ENCODE results near the gene GLIS1.

GLIS1 gene

GRCh38 chr1:53716150-53716549 is 22.8 kb downstream of the GLIS1 start:
- no peak for DNase-seq

- DNase-seq: no peak
These were observed 23.5 kb downstream of the GLIS1 start for GRCh38 chr1:53715478-53715877.

DNA sequence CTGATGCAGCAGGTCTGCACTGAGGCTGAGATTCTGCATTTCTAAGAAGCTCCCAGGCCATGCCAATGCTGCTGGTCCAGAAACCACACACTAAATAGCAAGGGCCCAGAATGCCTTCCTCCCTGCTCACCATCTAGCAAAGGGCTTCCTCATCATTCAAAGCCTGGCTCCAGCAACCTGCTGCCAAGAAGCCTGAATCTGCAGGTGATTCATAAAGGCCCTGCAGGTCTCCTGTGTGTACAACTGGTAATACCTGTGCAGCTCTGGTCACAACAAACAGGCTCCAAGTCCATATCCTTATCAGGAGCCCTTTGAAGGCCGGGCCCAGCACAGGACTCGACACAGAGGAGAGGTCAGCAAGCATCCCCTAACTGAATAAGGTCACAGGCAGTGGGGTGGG is 26.7 kb downstream of the GLIS1 start:
- DNase-seq: no peak

DNA sequence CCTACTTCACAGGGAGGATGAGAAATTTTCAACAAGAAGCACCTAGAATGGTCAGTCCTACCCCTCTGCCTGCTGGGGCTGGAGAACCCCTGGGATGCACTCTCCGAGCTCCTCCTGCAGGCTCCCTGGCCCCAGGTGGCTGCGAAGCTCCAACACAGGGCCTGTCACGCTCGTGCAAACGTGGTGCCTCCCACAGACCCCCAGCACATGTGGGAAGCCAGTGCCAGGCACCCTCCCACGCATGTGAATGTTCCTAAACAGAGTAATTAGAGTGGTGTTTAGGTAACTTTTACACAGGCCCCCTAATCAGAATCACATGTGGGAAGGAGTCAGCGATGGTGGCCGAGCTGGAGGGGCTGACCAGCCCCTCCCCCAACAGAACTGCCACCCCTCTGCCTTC is 28.4 kb downstream of the GLIS1 start:
- DNase-seq: no peak

GRCh38 chr1:53708687-53709086 is 30.3 kb downstream of the GLIS1 start:
- no peak for DNase-seq

GRCh38 chr1:53706356-53706755 is 32.6 kb downstream of the GLIS1 start:
- no peak for DNase-seq

- DNase-seq: no peak
These were observed 33.4 kb downstream of the GLIS1 start for GRCh38 chr1:53705446-53706096.

DNA sequence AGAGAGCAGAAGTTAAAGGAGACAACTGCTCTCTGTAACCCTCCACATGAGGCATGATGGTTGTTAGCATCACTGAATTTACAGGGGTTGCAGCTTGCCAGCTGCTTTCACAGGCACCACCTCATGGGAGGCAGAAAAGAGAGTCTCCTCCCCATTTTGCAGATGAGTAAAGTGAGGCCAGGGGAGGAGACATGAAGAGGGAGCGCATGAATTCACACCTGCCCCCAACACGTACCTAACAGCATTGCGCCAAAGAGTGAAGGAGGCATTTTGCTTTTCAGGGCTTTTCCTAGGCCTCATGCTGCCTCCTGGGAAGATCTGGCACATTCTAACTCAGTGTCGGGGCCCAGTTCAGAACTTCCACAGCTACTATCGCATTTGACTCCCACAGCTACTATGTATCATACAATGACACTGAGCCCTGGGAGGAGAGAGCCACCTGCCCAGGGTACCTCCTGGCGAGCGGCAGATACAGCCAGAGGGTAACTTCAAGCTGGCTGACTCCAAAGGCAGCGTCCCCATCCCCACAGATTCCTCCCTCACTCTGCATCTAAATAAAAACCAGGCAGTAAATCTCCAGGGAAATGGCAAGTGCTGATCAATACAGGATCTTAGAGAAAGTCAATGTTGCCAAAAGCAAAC is 34.0 kb downstream of the GLIS1 start:
- no peak for DNase-seq

- no peak for DNase-seq
These were observed 34.7 kb downstream of the GLIS1 start for GRCh38 chr1:53704304-53704703.

DNA sequence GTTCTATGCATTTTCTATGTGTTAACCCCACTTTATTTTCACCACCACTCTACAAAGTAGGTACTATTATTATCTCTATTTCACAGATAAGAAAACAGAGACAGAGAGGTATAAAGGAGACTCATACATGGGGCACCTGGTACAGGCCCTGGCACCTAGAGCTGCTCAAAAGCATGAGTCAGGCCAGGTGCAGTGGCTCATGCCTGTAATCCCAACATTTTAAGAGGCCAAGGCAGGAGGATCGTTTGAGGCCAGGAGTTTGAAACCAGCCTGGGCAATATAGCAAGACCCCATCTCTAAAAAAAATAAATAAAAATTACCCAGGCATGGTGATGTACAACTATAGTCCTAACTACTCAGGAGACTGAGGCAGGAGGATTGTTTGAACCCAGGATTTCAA is 35.8 kb downstream of the GLIS1 start:
- no peak for DNase-seq

- DNase-seq: no peak
These were observed 36.6 kb downstream of the GLIS1 start for GRCh38 chr1:53702341-53702740.

GRCh38 chr1:53700776-53701175 is 38.2 kb downstream of the GLIS1 start:
- no peak for DNase-seq

DNA sequence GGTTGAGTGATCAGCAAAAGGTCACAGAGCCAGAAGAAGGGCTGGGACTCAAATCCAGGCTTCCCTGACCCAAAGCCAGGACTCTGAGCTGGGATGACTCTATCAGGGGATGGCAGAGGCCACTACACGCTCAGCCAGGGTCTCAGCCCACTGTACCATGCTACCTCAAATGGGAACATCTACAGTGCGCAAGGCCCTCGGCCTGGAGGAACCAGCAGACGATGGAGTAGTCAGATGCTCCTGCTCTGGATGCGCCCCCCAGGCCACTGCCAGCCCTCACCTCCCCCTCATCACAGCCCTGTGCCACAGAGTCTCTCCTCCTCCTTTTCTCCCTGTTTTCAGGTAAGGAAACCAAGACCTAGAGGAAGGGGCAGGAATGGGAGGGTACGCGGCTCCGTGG is 39.0 kb downstream of the GLIS1 start:
- DNase-seq: no peak

- no peak for DNase-seq
These were observed 40.5 kb downstream of the GLIS1 start for GRCh38 chr1:53698384-53698980.

DNA sequence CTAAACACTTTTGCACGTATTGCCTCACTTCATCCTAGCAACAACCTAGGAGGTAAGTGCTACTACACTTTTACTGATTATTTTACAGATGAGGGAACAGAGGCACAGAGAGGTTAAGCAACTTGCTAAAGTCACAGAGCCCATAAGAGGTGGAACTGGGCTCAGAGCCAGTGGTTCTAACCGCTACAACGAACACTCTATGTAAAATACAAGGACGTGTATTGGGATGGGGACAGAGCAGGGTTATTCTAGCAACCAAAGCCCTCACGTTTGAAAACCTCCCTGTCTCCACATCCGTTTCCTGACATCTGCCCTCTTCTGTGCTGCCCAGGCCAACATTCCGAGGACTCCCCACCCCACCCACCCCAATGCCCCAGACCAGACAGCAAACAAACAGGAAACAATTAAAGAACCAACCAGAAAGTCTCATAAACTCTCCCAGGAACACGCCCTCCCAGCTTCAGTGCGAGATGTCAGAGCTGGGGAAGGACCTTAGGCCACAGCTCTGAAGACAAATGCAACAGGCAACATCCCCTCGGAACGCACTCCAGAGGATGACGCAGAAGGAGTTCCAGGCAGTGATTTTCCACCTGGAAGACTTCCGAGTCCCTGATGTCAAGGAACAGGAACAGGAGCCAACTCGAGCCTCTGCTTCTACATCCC is 41.1 kb downstream of the GLIS1 start:
- no peak for DNase-seq

- no peak for DNase-seq
These were observed 42.0 kb downstream of the GLIS1 start for GRCh38 chr1:53696990-53697389.

DNA sequence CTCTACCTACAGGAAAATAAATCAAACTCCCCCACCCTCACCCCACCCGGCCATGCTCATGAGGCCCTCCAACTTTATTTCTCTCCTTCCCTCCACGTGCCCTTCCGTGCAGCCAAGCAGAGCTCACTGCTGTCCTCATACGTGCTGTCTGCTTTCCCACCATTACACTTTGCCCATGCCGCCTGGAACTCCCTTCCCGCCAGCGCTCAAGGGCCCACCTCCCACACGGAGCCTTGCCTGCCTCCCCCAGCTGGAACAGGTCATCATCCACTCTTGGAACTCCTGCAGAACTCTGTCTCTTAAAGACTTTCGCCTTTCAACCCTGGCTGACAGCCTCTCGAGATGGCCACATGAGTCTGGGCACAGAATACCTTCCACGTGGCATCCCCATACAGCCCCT is 42.4 kb downstream of the GLIS1 start:
- no peak for DNase-seq

DNA sequence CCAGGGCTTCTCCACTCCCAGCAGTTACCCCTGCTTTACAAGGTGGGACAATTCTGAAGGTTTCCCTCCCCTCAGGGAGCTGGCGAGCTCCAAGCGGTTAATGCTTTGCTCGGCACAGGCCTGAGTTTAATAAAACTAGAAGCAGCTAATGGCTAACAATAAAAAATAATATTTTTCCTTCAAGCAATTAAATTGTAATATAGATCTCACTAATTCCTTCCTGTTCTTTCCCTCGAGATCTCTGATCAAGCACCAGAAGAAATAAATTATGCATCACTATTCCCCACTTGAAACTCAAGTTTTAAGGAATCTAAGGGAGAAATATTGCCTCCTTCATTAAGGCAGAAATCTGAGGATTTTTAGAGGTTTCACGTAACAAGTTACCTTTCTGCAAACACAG is 42.9 kb downstream of the GLIS1 start:
- DNase-seq: no peak

- DNase-seq: no peak
These were observed 43.8 kb downstream of the GLIS1 start for GRCh38 chr1:53695116-53695515.

- DNase-seq: no peak
These were observed 44.3 kb downstream of the GLIS1 start for GRCh38 chr1:53694718-53695091.

DNA sequence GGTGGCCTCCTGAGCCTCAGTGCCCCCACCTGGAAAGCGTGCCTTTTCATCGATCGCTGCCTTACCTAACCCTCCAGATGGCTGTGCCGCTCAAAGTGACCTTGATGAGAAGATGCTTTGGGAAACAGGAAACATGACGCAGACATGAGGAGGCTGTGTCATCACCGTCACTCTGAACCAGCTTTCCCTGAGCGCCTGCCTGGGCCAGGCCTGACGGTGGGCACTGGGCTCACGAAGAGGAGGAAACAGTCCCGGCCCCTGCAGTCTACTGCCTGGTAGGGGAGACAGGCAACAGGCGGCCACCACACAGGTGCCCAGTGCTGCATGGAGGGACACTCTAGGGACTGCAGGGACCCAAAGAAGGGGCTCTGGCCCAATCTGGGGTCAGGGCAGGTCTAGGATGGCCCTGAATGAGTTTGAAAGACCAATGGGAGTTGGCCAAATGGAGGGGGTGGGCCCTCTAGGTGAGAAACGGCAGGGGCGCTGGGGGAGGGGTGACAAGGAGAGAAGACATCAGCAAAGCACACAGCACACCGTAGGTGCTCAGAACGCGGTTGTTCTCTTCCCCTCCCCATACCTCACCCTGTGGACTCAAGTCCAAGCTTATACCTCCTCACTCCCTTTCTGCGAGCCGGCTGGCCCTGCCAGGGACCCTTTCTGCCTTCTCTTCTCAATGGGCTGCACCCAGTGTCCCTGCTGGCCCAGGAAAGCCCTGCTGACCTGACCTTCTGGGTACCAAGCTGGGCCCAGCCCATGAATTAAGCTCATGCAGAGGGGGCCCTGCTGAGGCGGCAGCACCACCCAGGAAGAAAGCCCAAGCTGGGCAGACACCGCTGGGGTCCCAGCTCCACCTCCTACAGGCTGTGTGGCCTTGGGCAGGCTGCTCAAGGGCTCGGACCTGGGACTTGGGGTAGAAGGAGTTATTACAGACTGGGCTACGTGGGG is 44.9 kb downstream of the GLIS1 start:
- no peak for DNase-seq

GRCh38 chr1:53693339-53693738 is 45.6 kb downstream of the GLIS1 start:
- no peak for DNase-seq

GRCh38 chr1:53691326-53691725 is 47.6 kb downstream of the GLIS1 start:
- DNase-seq: no peak

Measured in NCI-H748 treated with DMSO at 0.1 percent for 48 hours (cell line).